Measurements from ENCODE around the gene ZER1. TPM values are rescaled to one million over a fixed set of nuclear protein-coding genes. Genes with fewer than 3 reads are reported as not detected.

ZER1 gene
- total and polyA plus RNA-seq, 12 donors = 24.3 to 71.1 (median 58.9) TPM

DNA sequence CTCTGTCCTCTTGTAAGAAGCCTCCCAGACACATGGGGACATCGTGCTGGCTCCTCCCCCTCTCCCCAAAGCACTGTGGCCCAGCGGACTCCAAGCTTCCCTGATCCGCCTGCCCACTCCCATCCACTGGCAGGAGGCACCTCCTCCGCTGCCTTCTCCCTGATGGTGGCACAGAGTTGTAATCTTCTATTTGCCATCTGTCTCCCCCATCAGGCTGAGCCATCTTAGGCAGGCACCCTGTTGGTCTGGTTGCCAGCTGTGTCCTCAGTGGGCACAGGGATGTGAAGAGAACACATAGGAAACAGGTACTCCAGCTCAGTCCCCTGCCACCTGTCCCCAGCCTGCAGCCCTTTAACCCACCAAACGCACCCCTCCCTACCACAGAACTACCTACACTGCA lies 42.4 kb downstream of the ZER1 start:
- Histone ChIP-seq H3K27ac (no peak overlapping the region), H3K9me3 (no peaks in the 10 kb centered on the region), H3K4me1 (peaks cover 0 to 15% (median 7%) of the 10 kb centered on the region in 9 donors), H3K36me3 (peaks cover 0 to 43% (median 7%) of the 10 kb centered on the region in 9 donors), H3K4me3 (no peak overlapping the region), H3K27me3 (no peaks in the 10 kb centered on the region)
- DNase-seq (no peak), ATAC-seq (no peak)
- intact Hi-C loops (cut with DNase I) = loop anchor here in 1 of 10 donors (5.0 kb wide), 1 partner anchor 43 kb away; the partner anchor contains the start of gene ZER1
- TF ChIP-seq, protein P1, sequence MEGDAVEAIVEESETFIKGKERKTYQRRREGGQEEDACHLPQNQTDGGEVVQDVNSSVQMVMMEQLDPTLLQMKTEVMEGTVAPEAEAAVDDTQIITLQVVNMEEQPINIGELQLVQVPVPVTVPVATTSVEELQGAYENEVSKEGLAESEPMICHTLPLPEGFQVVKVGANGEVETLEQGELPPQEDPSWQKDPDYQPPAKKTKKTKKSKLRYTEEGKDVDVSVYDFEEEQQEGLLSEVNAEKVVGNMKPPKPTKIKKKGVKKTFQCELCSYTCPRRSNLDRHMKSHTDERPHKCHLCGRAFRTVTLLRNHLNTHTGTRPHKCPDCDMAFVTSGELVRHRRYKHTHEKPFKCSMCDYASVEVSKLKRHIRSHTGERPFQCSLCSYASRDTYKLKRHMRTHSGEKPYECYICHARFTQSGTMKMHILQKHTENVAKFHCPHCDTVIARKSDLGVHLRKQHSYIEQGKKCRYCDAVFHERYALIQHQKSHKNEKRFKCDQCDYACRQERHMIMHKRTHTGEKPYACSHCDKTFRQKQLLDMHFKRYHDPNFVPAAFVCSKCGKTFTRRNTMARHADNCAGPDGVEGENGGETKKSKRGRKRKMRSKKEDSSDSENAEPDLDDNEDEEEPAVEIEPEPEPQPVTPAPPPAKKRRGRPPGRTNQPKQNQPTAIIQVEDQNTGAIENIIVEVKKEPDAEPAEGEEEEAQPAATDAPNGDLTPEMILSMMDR (IDR thresholded peaks at IDR 0.05) = no peak
- WGBS, 2 donors = 72 to 80% methylated on average over 5 of the region's 5 CpGs

GRCh38 chr9:128728298-128728697 lies 43.4 kb downstream of the ZER1 start:
- Histone ChIP-seq H3K9me3 (no peaks in the 10 kb centered on the region), H3K4me3 (no peak overlapping the region), H3K27me3 (no peaks in the 10 kb centered on the region), H3K27ac (no peak overlapping the region), H3K36me3 (peaks cover 0 to 39% (median 7%) of the 10 kb centered on the region in 9 donors), H3K4me1 (peaks cover 0 to 17% (median 9%) of the 10 kb centered on the region in 9 donors)
- ATAC-seq = no peak
- DNase-seq = no peak
- WGBS, 2 donors = 76 to 78% methylated on average over 7 of the region's 7 CpGs
- TF ChIP-seq, protein P1 (IDR thresholded peaks at IDR 0.05) = no peak
- intact Hi-C loops (cut with DNase I) = loop anchor here in 1 of 10 donors (5.0 kb wide), 1 partner anchor 44 kb away; the partner anchor contains the start of gene ZER1

- ATAC-seq = no peak
- H3K27me3 ChIP-seq = no peaks in the 10 kb centered on the region
- H3K4me3 ChIP-seq = no peak overlapping the region
- intact Hi-C loops (cut with DNase I) = loop anchor here in 1 of 10 donors (5.0 kb wide), 1 partner anchor 45 kb away; the partner anchor contains the start of gene ZER1
- H3K27ac ChIP-seq = no peak overlapping the region
- DNase-seq = no peak
- TF ChIP-seq, protein P1 (IDR thresholded peaks at IDR 0.05) = no peak
- H3K4me1 ChIP-seq = peaks cover 0 to 22% (median 9%) of the 10 kb centered on the region in 9 donors
- WGBS, 2 donors = 87 to 91% methylated on average over 5 of the region's 5 CpGs
- H3K9me3 ChIP-seq = no peaks in the 10 kb centered on the region
- H3K36me3 ChIP-seq = peaks cover 0 to 33% (median 7%) of the 10 kb centered on the region in 9 donors
Measured at GRCh38 chr9:128727640-128728248, 44.0 kb downstream of the ZER1 start.

GRCh38 chr9:128724744-128725211 lies 46.9 kb downstream of the ZER1 start:
- intact Hi-C loops (cut with DNase I) = loop anchor here in 1 of 10 donors (2.0 to 5.0 kb wide), 2 partner anchors 22 to 48 kb away; partner anchors contain the start of genes PKN3 and ZER1
- no peaks in the 10 kb centered on the region for H3K9me3 ChIP-seq

More at GRCh38 chr9:128724744-128725211, 46.9 kb downstream of the ZER1 start:
- ATAC-seq = peak; percentile 45 to 80 (median 70)
- DNase-seq = peak; percentile 79 to 86
- H3K27me3 ChIP-seq = no peaks in the 10 kb centered on the region
- TF ChIP-seq, protein P1 (IDR thresholded peaks at IDR 0.05) = peak in 2 of 9 donors; percentile 5 to 7
- H3K4me1 ChIP-seq = peaks cover 0 to 25% (median 9%) of the 10 kb centered on the region in 9 donors
- 16 to 22% methylated on average over 10 of the region's 10 CpGs for WGBS, 2 donors
- peak overlapping the region; percentile 27 to 81 (median 69) for H3K4me3 ChIP-seq
- H3K27ac ChIP-seq = peak overlapping the region in 9 of 10 donors; percentile 49 to 86 (median 71)
- peaks cover 0 to 25% (median 0%) of the 10 kb centered on the region in 9 donors for H3K36me3 ChIP-seq
